Epithelial cell of esophagus (primary cell): ENCODE results near the gene IKBKG.
"Not testable (repeated sequence)": the region's sequence is repeated elsewhere in the genome, so short reads cannot be mapped to it uniquely, and the experiment has no call there.

Experiments used
- DNase-seq: peaks from one replicate; pipeline ENCODE4 v3.0.0; 2010; ENCODE audit warnings: low read depth
- H3K4me3 ChIP-seq: 2 replicates; pipeline ENCODE4 v1.5.1; 2011; ENCODE audit warnings: mild to moderate bottlenecking, low read length, control low read depth
- CTCF ChIP-seq: IDR thresholded peaks from 2 replicates; pipeline ENCODE4 v1.5.1; 2011; ENCODE audit warnings: low read depth, mild to moderate bottlenecking, low read length, control low read depth, inconsistent platforms; ENCODE audit not compliant: insufficient read depth; ENCODE audit errors: missing control alignments

Gene IKBKG

GRCh38 chrX:154547245-154548027 lies at the start of gene IKBKG:
Gene IKBKG, plus strand, starts transcription at chrX:154547620. Its CDS starts 4,383 bp downstream, at chrX:154552003.
- no peak for TF ChIP-seq CTCF
- peak; percentile 89 for DNase-seq
- H3K4me3 ChIP-seq: peak within 1 kb of the TSS; percentile 79

- H3K4me3 ChIP-seq, DNase-seq: not testable (repeated sequence)
Observed at GRCh38 chrX:154501423-154501822, 46.0 kb upstream of the IKBKG start.

- no peak for DNase-seq
- TF ChIP-seq CTCF: no peak
- no peak overlapping the region for H3K4me3 ChIP-seq
Observed at GRCh38 chrX:154502098-154502497, 45.3 kb upstream of the IKBKG start.

- H3K4me3 ChIP-seq: no peak overlapping the region
- no peak for DNase-seq
- no peak for TF ChIP-seq CTCF
Observed at GRCh38 chrX:154502989-154503388, 44.4 kb upstream of the IKBKG start.

GRCh38 chrX:154505734-154506133 lies 41.7 kb upstream of the IKBKG start:
- no peak for TF ChIP-seq CTCF
- peak; percentile 66 for DNase-seq
- H3K4me3 ChIP-seq: no peak overlapping the region

GRCh38 chrX:154506483-154507332 lies 40.7 kb upstream of the IKBKG start:
- TF ChIP-seq CTCF: no peak
- DNase-seq: no peak
- no peak overlapping the region for H3K4me3 ChIP-seq

- DNase-seq: no peak
- TF ChIP-seq CTCF: no peak
- H3K4me3 ChIP-seq: no peak overlapping the region
Observed at GRCh38 chrX:154507673-154508383, 39.6 kb upstream of the IKBKG start.
